GM12878 (cell line): ENCODE data around the gene BBS9. TPM values are rescaled to one million over a fixed set of nuclear protein-coding genes. Genes with fewer than 3 reads are reported as not detected.

Experiments used
- ATAC-seq: fragments of 200-7000 bp; cut with Tn5 transposase; 3 replicates; pipeline ENCODE4 v1.9.1; 2020; ENCODE audit warnings: mild to moderate bottlenecking, moderate library complexity
- BruUV-seq: library from RNA; stranded (reverse); fragments of 400-500 nt; replicated peaks from 2 replicates; lab custom pipeline; 2021; lab: Mats Ljungman, UMichigan
- CTCF ChIA-PET: fragments of 300-600 bp; sonication (Branson Sonifier 250); formaldehyde crosslinking; extraction: SDS; loops from one replicate; lab custom pipeline; 2021; ENCODE audit warnings: inconsistent platforms; lab: Yijun Ruan, JAX
- POLR2A ChIA-PET: fragments of 350-600 bp; formaldehyde crosslinking; extraction: SDS; loops from one replicate; lab custom pipeline; 2021; ENCODE audit warnings: inconsistent platforms; lab: Charles Lee
- RAD21 ChIA-PET: fragments of 300-600 bp; sonication (Branson Sonifier 250); formaldehyde crosslinking; loops from one replicate; lab custom pipeline; 2023; ENCODE audit warnings: antibody characterized with exemption; ENCODE audit not compliant: unreplicated experiment; lab: Charles Lee
- SMC1A ChIA-PET: fragments of 300-600 bp; sonication (Branson Sonifier 250); formaldehyde crosslinking; loops from one replicate; lab custom pipeline; 2023; ENCODE audit not compliant: unreplicated experiment, uncharacterized antibody; lab: Charles Lee
- DNase-seq: peaks from one replicate; pipeline ENCODE4 v3.0.0-alpha.2; 2011; ENCODE audit warnings: low read depth, low spot score
- FAIRE-seq: peaks from 3 replicates; lab custom pipeline; 2011; peaks lifted over from hg19 to GRCh38; lab: Jason Lieb, UNC
- H2AFZ ChIP-seq: 2 replicates; pipeline ENCODE4 v1.6.0; 2011; ENCODE audit warnings: low read depth, low read length, control low read depth; ENCODE audit not compliant: control insufficient read depth
- H3K27ac ChIP-seq: 2 replicates; pipeline ENCODE4 v1.5.1; 2011; ENCODE audit warnings: control low read depth; ENCODE audit not compliant: control insufficient read depth, insufficient read depth
- H3K27me3 ChIP-seq, 2 experiments: replicated peaks in 1 of 2; 2 replicates each; pipeline versions ENCODE4 v1.6.0 to v1.6.1; 2011; ENCODE audit warnings: low read length in 1 of 2; ENCODE audit not compliant: control insufficient read depth in 2 of 2, insufficient read depth in 2 of 2
- H3K36me3 ChIP-seq, 2 experiments: 2 replicates each; pipeline ENCODE4 v1.5.1; 2011; ENCODE audit warnings: low read length in 1 of 2; ENCODE audit not compliant: control insufficient read depth in 2 of 2, insufficient read depth in 2 of 2
- H3K4me1 ChIP-seq: 2 replicates; pipeline ENCODE4 v1.6.1; 2011; ENCODE audit warnings: mild to moderate bottlenecking, low read length, moderate library complexity, mixed read lengths; ENCODE audit not compliant: control insufficient read depth, insufficient read depth
- H3K4me2 ChIP-seq: 2 replicates; pipeline ENCODE4 v1.6.0; 2011; ENCODE audit warnings: control low read depth; ENCODE audit not compliant: control insufficient read depth, insufficient read depth
- H3K4me3 ChIP-seq: fragments of 200-600 bp; sonication (generic); 2 replicates; pipeline ENCODE4 v1.5.1; 2016
- H3K79me2 ChIP-seq: 2 replicates; pipeline ENCODE4 v1.6.0; 2011; ENCODE audit warnings: low read length; ENCODE audit not compliant: control insufficient read depth, insufficient read depth
- H3K9ac ChIP-seq: 2 replicates; pipeline ENCODE4 v1.8.0; 2011; ENCODE audit warnings: low read length, control low read depth, mixed read lengths; ENCODE audit not compliant: control insufficient read depth, insufficient read depth
- H3K9me3 ChIP-seq: replicated peaks from 3 replicates; pipeline ENCODE4 v1.5.1; 2011; ENCODE audit warnings: mild to moderate bottlenecking, low read length; ENCODE audit not compliant: control insufficient read depth, insufficient read depth
- H4K20me1 ChIP-seq: 2 replicates; pipeline ENCODE4 v1.6.0; 2011; ENCODE audit not compliant: control insufficient read depth, insufficient read depth
- BHLHE40 ChIP-seq, 2 experiments: fragments of 450-650 bp in 1 of 2; IDR thresholded peaks; 2 replicates each; pipeline ENCODE4 v1.6.1; 2011 to 2017; ENCODE audit warnings: low read depth in 2 of 2, borderline replicate concordance in 1 of 2, improper control_type of control experiment in 1 of 2, low read length in 1 of 2, mild to moderate bottlenecking in 1 of 2
- HSF1 ChIP-seq: fragments of 150-350 bp; IDR thresholded peaks from 2 replicates; pipeline ENCODE4 v1.6.1; 2014; ENCODE audit warnings: mild to moderate bottlenecking, low read depth, low read length
- IKZF1 ChIP-seq: fragments of 450-650 bp; conservative IDR thresholded peaks from 2 replicates; pipeline ENCODE4 v1.6.1; 2017; ENCODE audit warnings: antibody characterized with exemption, mild to moderate bottlenecking
- LARP7 ChIP-seq: fragments of 450-650 bp; IDR thresholded peaks from 2 replicates; pipeline ENCODE4 v1.6.1; 2017; ENCODE audit warnings: mild to moderate bottlenecking
- PBX3 ChIP-seq: IDR thresholded peaks from 2 replicates; pipeline ENCODE4 v1.6.1; 2011; ENCODE audit warnings: mild to moderate bottlenecking, low read depth, low read length, moderate library complexity; ENCODE audit not compliant: insufficient replicate concordance
- PRDM15 ChIP-seq: fragments of 450-650 bp; formaldehyde crosslinking; IDR thresholded peaks from 2 replicates; pipeline ENCODE4 v1.4.0; 2020; ENCODE audit warnings: mild to moderate bottlenecking, moderate library complexity
- RELA ChIP-seq: fragments of 450-650 bp; IDR thresholded peaks from 2 replicates; pipeline ENCODE4 v1.8.0; 2014; ENCODE audit warnings: borderline replicate concordance; ENCODE audit not compliant: partially characterized antibody
- RELB ChIP-seq: fragments of 450-650 bp; IDR thresholded peaks from 2 replicates; pipeline ENCODE4 v1.6.1; 2017; ENCODE audit warnings: low read depth, mild to moderate bottlenecking, moderate library complexity
- SIX5 ChIP-seq: IDR thresholded peaks from 2 replicates; pipeline ENCODE4 v1.6.1; 2011; ENCODE audit warnings: mild to moderate bottlenecking, low read depth, low read length, moderate library complexity; ENCODE audit not compliant: severe bottlenecking
- SMAD5 ChIP-seq: IDR thresholded peaks from 2 replicates; pipeline ENCODE4 v1.6.1; 2016; ENCODE audit warnings: antibody characterized with exemption, low read depth
- WGBS: methylation state at CpG from one replicate; pipeline ENCODE4 v1.1.6; 2016; ENCODE audit warnings: low lambda C conversion rate; ENCODE audit not compliant: insufficient replicate concordance, insufficient coverage; ENCODE audit errors: missing lambda C conversion rate; 5-methylcytosine and 5-hydroxymethylcytosine counted together
- in situ Hi-C: fragments of 300-500 bp; cut with MboI; formaldehyde crosslinking; loops from 9 replicates; pipeline ENCODE4 v1.14.3; 2018; ENCODE audit warnings: mixed read lengths
- intact Hi-C: fragments of 100-400 bp; cut with micrococcal nuclease; formaldehyde crosslinking; loops from one replicate; pipeline ENCODE4 v1.14.2; 2022; ENCODE audit not compliant: unreplicated experiment
- polyA plus RNA-seq, 11 experiments: library from polyadenylated mRNA; depleted of rRNA in 4 of 11; unstranded in 6 of 11; stranded (reverse) in 5 of 11; fragments of >200 nt; fragmentation: Nextera tagmentation in 4 of 11; fragmentation: Illumina TruSeq in 1 of 11; extraction: Ambion mirVana in 4 of 11; extraction: Trizol in 1 of 11; gene quantifications; 1 replicate in 1 of 11; 2 replicates in 10 of 11; pipeline versions ENCODE4 v1.2.1 to v1.2.3, GENCODE V29; 2011 to 2016; ENCODE audit warnings: inconsistent platforms in 2 of 11, missing spikeins in 2 of 11, low read depth in 1 of 11
- total RNA-seq, 4 experiments: library from RNA; depleted of rRNA in 3 of 4; stranded (reverse); fragments of >200 nt in 3 of 4; fragmentation: Illumina TruSeq in 1 of 4; extraction: Trizol in 1 of 4; gene quantifications; 2 replicates each; pipeline versions ENCODE4 v1.2.1 to v1.2.3, GENCODE V29; 2013 to 2021

Gene BBS9
- total and polyA plus RNA-seq, 10 of the 15 experiments (the other 5 are each of a cell fraction or from before 2014, with no cell fraction given), result 1.2 to 5.6 (median 2.3) TPM

- Histone ChIP-seq H3K27ac (no peak overlapping the region), H4K20me1 (no peaks in the 10 kb centered on the region), H3K4me1 (no peaks in the 10 kb centered on the region), H3K9me3 (no peaks in the 10 kb centered on the region), H3K79me2 (no peaks in the 10 kb centered on the region), H3K27me3 (peaks cover 0 to 1% of the 10 kb centered on the region in 2 experiments; a peak in 2 of 4 replicates), H3K4me3 (no peak overlapping the region), H2AFZ (no peak overlapping the region), H3K9ac (no peak overlapping the region), H3K4me2 (no peak overlapping the region), H3K36me3 (no peaks in the 10 kb centered on the region)
- ChIA-PET POLR2A (no interaction called here), SMC1A (no interaction called here), RAD21 (no interaction called here), CTCF (interaction anchor here (0.8 to 1.1 kb wide), 2 partner anchors 27 to 233 kb away, joined by 3 to 5 read pairs; no protein-coding TSS in a partner anchor)
- ATAC-seq (no peak), DNase-seq (no peak), FAIRE-seq (no peak)
- intact Hi-C loops (no loop called here), in situ Hi-C loops (no loop called here)
- WGBS, result 51% methylated on average over 9 of the region's 9 CpGs
- no TSS peak for BruUV-seq
- TF ChIP-seq PBX3 (no peak), RELB (no peak), LARP7 (no peak), SIX5 (no peak), HSF1 (no peak), BHLHE40 (IDR thresholded peaks at IDR 0.05; ENCODE audit: borderline replicate concordance in 1 of 2, low read depth in 2 of 2, low read length in 1 of 2) (no peak), RELA (no peak), IKZF1 (no peak), PRDM15 (no peak), SMAD5 (no peak)
Observed at GRCh38 chr7:33079763-33080690, 49.3 kb upstream of the BBS9 start.
